NK-92 treated with Interleukin-12 subunit alpha and Interleukin-12 subunit beta, amount 100 ng/mL, for 24 hours (cell line): ENCODE results near the gene ATOH1.

Experiments
- DNase-seq: peaks from one replicate; lab custom pipeline; 2025; lab: John Stamatoyannopoulos, UW

Gene ATOH1

GRCh38 chr4:93828332-93828994, at the start of gene ATOH1:
Gene ATOH1 (plus strand): TSS chr4:93828753. CDS start chr4:93828927, 174 bp downstream.
- DNase-seq = no peak

- no peak for DNase-seq
These were observed 49.3 kb upstream of the ATOH1 start for GRCh38 chr4:93779228-93779627.

- DNase-seq = no peak
These were observed 48.5 kb upstream of the ATOH1 start for GRCh38 chr4:93780080-93780479.

GRCh38 chr4:93781198-93781597, 47.4 kb upstream of the ATOH1 start:
- no peak for DNase-seq

GRCh38 chr4:93786149-93786548, 42.4 kb upstream of the ATOH1 start:
- DNase-seq = no peak

GRCh38 chr4:93788712-93789111, 39.8 kb upstream of the ATOH1 start:
- no peak for DNase-seq

- DNase-seq = no peak
These were observed 36.9 kb upstream of the ATOH1 start for GRCh38 chr4:93791570-93792195.

- no peak for DNase-seq
These were observed 26.5 kb upstream of the ATOH1 start for GRCh38 chr4:93802045-93802444.

GRCh38 chr4:93809773-93810172, 18.8 kb upstream of the ATOH1 start:
- DNase-seq = no peak

- no peak for DNase-seq
These were observed 18.1 kb upstream of the ATOH1 start for GRCh38 chr4:93810340-93810992.

GRCh38 chr4:93813092-93813491, 15.5 kb upstream of the ATOH1 start:
- DNase-seq = no peak

- DNase-seq = no peak
These were observed 14.4 kb upstream of the ATOH1 start for GRCh38 chr4:93814141-93814540.

- DNase-seq = no peak
These were observed 13.8 kb upstream of the ATOH1 start for GRCh38 chr4:93814722-93815121.

GRCh38 chr4:93825551-93826216, 2.9 kb upstream of the ATOH1 start:
- no peak for DNase-seq

GRCh38 chr4:93827272-93827947, 1.1 kb upstream of the ATOH1 start:
- no peak for DNase-seq

GRCh38 chr4:93828995-93829819, 654 bp downstream of the ATOH1 start:
- no peak for DNase-seq

- DNase-seq = no peak
These were observed 1.5 kb downstream of the ATOH1 start for GRCh38 chr4:93829820-93830687.

GRCh38 chr4:93831716-93832496, 3.4 kb downstream of the ATOH1 start:
- no peak for DNase-seq

- DNase-seq = no peak
These were observed 5.9 kb downstream of the ATOH1 start for GRCh38 chr4:93834249-93835066.
